ENCODE data around the gene NDUFS3.

- TF ChIP-seq, protein P1, sequence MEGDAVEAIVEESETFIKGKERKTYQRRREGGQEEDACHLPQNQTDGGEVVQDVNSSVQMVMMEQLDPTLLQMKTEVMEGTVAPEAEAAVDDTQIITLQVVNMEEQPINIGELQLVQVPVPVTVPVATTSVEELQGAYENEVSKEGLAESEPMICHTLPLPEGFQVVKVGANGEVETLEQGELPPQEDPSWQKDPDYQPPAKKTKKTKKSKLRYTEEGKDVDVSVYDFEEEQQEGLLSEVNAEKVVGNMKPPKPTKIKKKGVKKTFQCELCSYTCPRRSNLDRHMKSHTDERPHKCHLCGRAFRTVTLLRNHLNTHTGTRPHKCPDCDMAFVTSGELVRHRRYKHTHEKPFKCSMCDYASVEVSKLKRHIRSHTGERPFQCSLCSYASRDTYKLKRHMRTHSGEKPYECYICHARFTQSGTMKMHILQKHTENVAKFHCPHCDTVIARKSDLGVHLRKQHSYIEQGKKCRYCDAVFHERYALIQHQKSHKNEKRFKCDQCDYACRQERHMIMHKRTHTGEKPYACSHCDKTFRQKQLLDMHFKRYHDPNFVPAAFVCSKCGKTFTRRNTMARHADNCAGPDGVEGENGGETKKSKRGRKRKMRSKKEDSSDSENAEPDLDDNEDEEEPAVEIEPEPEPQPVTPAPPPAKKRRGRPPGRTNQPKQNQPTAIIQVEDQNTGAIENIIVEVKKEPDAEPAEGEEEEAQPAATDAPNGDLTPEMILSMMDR (conservative IDR thresholded peaks at IDR 0.05): no peak
- no peak for TF ChIP-seq EZH2 (IDR thresholded peaks at IDR 0.05; ENCODE audit: low read depth)
Observed at GRCh38 chr11:47560426-47560825, 18.4 kb upstream of the NDUFS3 start.
